Fibroblast of lung (primary cell): Measurements from ENCODE around the gene CSF2RB. TPM values are rescaled to one million over a fixed set of nuclear protein-coding genes. Genes with fewer than 3 reads are reported as not detected.

Experiments used
- DNase-seq, 2 donors: peaks; one replicate each; pipeline versions ENCODE4 v3.0.0 to v3.0.0-alpha.2; 2010; ENCODE audit warnings: low read depth in 2 of 2
- H2AFZ ChIP-seq: 2 replicates; pipeline ENCODE4 v1.5.1; 2012; ENCODE audit warnings: low read length, control low read depth, inconsistent platforms
- H3K27ac ChIP-seq: 2 replicates; pipeline ENCODE4 v1.5.1; 2011; ENCODE audit warnings: low read length, control low read depth; ENCODE audit not compliant: insufficient read depth
- H3K27me3 ChIP-seq: 2 replicates; pipeline ENCODE4 v1.5.1; 2011; ENCODE audit warnings: mild to moderate bottlenecking, low read length; ENCODE audit not compliant: control insufficient read depth, insufficient read depth
- H3K36me3 ChIP-seq: 2 replicates; pipeline ENCODE4 v1.5.1; 2011; ENCODE audit warnings: low read length; ENCODE audit not compliant: control insufficient read depth, insufficient read depth
- H3K4me1 ChIP-seq: 2 replicates; pipeline ENCODE4 v1.5.1; 2011; ENCODE audit warnings: low read length; ENCODE audit not compliant: control insufficient read depth, insufficient read depth; ENCODE audit errors: extremely low read depth
- H3K4me2 ChIP-seq: 2 replicates; pipeline ENCODE4 v1.5.1; 2011; ENCODE audit warnings: low read length, control low read depth; ENCODE audit not compliant: insufficient read depth; ENCODE audit errors: extremely low read depth
- H3K4me3 ChIP-seq, 4 experiments: fragments of 200-600 bp in 1 of 4; sonication (generic) in 1 of 4; replicated peaks in 1 of 4; 2 replicates each; pipeline ENCODE4 v1.5.1; 2011 to 2016; ENCODE audit warnings: low read length in 4 of 4, low read depth in 3 of 4, mild to moderate bottlenecking in 3 of 4, control low read depth in 2 of 4, inconsistent platforms in 1 of 4, mixed read lengths in 1 of 4; ENCODE audit not compliant: insufficient read depth in 1 of 4; ENCODE audit errors: control extremely low read depth in 1 of 4
- H3K79me2 ChIP-seq: 2 replicates; pipeline ENCODE4 v1.5.1; 2012; ENCODE audit warnings: mild to moderate bottlenecking, low read length, inconsistent platforms; ENCODE audit not compliant: control insufficient read depth, insufficient read depth
- H3K9ac ChIP-seq: 2 replicates; pipeline ENCODE4 v1.5.1; 2011; ENCODE audit warnings: mild to moderate bottlenecking, low read length, control low read depth; ENCODE audit not compliant: insufficient read depth
- H3K9me3 ChIP-seq: 2 replicates; pipeline ENCODE4 v1.5.1; 2012; ENCODE audit warnings: low read depth, low read length; ENCODE audit not compliant: control insufficient read depth, insufficient read depth
- H4K20me1 ChIP-seq: 2 replicates; pipeline ENCODE4 v1.5.1; 2011; ENCODE audit warnings: low read length; ENCODE audit not compliant: control insufficient read depth, insufficient read depth; ENCODE audit errors: extremely low read depth
- EZH2 ChIP-seq: IDR thresholded peaks from 2 replicates; pipeline ENCODE4 v1.5.1; 2012; ENCODE audit warnings: low read length, control low read depth, mild to moderate bottlenecking; ENCODE audit errors: missing control alignments
- polyA plus RNA-seq, 2 donors: library from polyadenylated mRNA; depleted of rRNA in 1 of 2; stranded (reverse) in 1 of 2; unstranded in 1 of 2; fragments of >200 nt; gene quantifications; 2 replicates each; pipeline ENCODE4 v1.2.1, GENCODE V29; 2011 to 2012; ENCODE audit warnings: missing spikeins in 1 of 2
- total RNA-seq: library from RNA; depleted of rRNA; stranded (reverse); fragments of >200 nt; gene quantifications from 2 replicates; pipeline ENCODE4 v1.2.1, GENCODE V29; 2014
- TF ChIP-seq, protein P1 (sequence below), 2 donors: IDR thresholded peaks in 1 of 2; conservative IDR thresholded peaks in 1 of 2; 1 replicate in 1 of 2; 2 replicates in 1 of 2; pipeline ENCODE4 v1.5.1; 2011 to 2012; ENCODE audit warnings: low read length in 2 of 2, control low read depth in 1 of 2, inconsistent platforms in 1 of 2, low read depth in 1 of 2, mild to moderate bottlenecking in 1 of 2

CSF2RB gene
- total and polyA plus RNA-seq, 2 donors (not counting 1 experiment from before 2014, with no cell fraction given): not detected

DNA sequence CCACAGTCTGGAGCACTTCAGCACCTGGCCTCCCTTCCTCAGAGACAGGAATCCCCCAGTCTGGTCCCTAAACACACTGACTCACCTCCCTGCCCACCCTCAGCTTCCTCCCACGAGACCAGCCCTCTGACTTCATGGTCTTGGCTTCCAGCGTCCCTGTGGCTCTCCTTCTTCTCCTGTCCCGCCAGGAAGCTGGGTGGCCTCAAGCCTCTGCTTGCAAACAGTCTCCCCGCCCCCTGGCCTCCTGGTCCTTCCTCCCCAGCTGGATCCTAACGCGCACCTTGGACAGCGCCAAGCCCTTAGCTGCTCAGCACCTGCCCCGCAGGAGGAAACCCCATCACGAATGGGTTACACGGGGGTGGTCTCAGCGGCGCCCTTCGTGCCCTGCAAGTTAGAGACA is 48.1 kb upstream of the CSF2RB start:
- H3K27ac ChIP-seq: no peak overlapping the region

DNA sequence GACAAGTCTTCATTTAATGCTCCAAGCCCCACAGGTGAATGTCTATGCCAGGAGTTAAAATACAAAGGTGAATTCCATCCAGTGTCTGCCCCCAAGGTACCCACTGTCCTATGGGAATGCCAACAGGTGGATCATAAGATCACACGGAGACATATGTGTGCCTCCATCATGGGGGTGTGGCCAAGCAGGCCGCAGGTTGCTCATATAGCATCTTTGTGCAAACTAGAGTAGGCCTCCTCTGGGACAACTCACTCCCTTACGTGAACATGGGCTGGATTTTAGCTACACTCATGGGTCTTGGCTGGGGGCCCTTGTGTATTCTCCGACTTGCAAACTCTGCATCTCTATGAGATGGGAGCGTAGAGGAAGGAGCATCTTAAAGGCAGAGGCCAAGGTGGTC is 45.7 kb upstream of the CSF2RB start:
- Histone ChIP-seq H3K9me3 (no peaks in the 10 kb centered on the region), H4K20me1 (no peaks in the 10 kb centered on the region), H3K36me3 (no peaks in the 10 kb centered on the region), H3K27me3 (no peaks in the 10 kb centered on the region), H2AFZ (no peak overlapping the region), H3K4me2 (no peak overlapping the region), H3K79me2 (no peaks in the 10 kb centered on the region), H3K9ac (no peak overlapping the region), H3K4me3 (no peak overlapping the region), H3K27ac (no peak overlapping the region), H3K4me1 (no peaks in the 10 kb centered on the region)
- no peak for DNase-seq
- TF ChIP-seq, protein P1, sequence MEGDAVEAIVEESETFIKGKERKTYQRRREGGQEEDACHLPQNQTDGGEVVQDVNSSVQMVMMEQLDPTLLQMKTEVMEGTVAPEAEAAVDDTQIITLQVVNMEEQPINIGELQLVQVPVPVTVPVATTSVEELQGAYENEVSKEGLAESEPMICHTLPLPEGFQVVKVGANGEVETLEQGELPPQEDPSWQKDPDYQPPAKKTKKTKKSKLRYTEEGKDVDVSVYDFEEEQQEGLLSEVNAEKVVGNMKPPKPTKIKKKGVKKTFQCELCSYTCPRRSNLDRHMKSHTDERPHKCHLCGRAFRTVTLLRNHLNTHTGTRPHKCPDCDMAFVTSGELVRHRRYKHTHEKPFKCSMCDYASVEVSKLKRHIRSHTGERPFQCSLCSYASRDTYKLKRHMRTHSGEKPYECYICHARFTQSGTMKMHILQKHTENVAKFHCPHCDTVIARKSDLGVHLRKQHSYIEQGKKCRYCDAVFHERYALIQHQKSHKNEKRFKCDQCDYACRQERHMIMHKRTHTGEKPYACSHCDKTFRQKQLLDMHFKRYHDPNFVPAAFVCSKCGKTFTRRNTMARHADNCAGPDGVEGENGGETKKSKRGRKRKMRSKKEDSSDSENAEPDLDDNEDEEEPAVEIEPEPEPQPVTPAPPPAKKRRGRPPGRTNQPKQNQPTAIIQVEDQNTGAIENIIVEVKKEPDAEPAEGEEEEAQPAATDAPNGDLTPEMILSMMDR (conservative IDR thresholded peaks at IDR 0.05 in 1 of 2, IDR thresholded peaks at IDR 0.05 in 1 of 2; ENCODE audit: low read depth in 1 of 2, low read length in 2 of 2): no peak
- no peak for TF ChIP-seq EZH2

More for the DNA sequence above, 48.1 kb upstream of the CSF2RB start:
- no peaks in the 10 kb centered on the region for H4K20me1 ChIP-seq
- H3K36me3 ChIP-seq: no peaks in the 10 kb centered on the region
- TF ChIP-seq, protein P1 (conservative IDR thresholded peaks at IDR 0.05 in 1 of 2, IDR thresholded peaks at IDR 0.05 in 1 of 2; ENCODE audit: low read depth in 1 of 2, low read length in 2 of 2): no peak
- no peak for TF ChIP-seq EZH2
- H3K9me3 ChIP-seq: no peaks in the 10 kb centered on the region
- no peak overlapping the region for H3K4me3 ChIP-seq
- H2AFZ ChIP-seq: no peak overlapping the region
- no peaks in the 10 kb centered on the region for H3K27me3 ChIP-seq
- H3K4me2 ChIP-seq: no peak overlapping the region
- H3K79me2 ChIP-seq: no peaks in the 10 kb centered on the region
- peak in 1 of 2 donors; percentile 10 for DNase-seq
- H3K4me1 ChIP-seq: no peaks in the 10 kb centered on the region
- H3K9ac ChIP-seq: no peak overlapping the region

DNA sequence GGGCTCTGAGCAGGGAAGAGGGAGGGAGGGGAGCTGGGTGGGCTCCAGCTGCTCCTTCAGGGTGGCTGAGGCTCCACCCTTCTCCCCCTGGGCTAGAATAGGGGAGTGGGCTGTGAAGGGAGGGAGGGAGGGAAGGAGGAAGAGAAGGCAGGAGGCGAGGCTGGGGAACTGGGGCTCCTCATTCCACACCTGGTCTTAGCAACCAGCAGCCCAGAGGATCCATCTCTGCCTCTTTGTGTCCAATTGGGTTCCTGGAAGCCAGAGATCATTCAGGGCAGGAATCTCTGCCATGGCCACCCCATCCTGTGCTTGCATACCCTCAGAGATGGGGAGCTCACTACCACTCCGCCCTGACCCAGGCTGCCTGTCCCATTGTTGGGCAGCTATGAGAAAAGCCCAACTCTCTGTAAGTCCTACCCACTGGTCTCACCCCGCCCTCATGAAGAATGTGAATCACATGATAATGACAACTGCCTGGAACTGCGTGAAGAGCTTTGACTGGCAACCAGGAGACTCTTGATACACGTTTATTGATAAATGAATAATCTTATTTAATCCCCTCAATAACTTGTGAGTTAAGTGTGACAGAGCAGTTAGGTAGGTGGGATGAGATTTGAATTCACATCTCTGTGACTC is 44.8 kb upstream of the CSF2RB start:
- Histone ChIP-seq H3K36me3 (no peaks in the 10 kb centered on the region), H3K9me3 (no peaks in the 10 kb centered on the region), H3K4me1 (no peaks in the 10 kb centered on the region), H4K20me1 (no peaks in the 10 kb centered on the region), H3K4me2 (no peak overlapping the region), H3K79me2 (no peaks in the 10 kb centered on the region), H3K4me3 (no peak overlapping the region), H3K27me3 (no peaks in the 10 kb centered on the region), H3K9ac (no peak overlapping the region), H3K27ac (no peak overlapping the region), H2AFZ (no peak overlapping the region)
- no peak for TF ChIP-seq EZH2
- TF ChIP-seq, protein P1 (conservative IDR thresholded peaks at IDR 0.05 in 1 of 2, IDR thresholded peaks at IDR 0.05 in 1 of 2; ENCODE audit: low read depth in 1 of 2, low read length in 2 of 2): no peak
- DNase-seq: no peak
